Dendritic cell treated with granulocyte-macrophage colony-stimulating factor and Interleukin-4, amounts not matched to agents 40 ng/mL and 50 ng/mL, for 4 days (primary cell): ENCODE results near the gene B9D2.
"Not testable (repeated sequence)": the region's sequence is repeated elsewhere in the genome, so short reads cannot be mapped to it uniquely, and the experiment has no call there.

ENCODE experiments used
- H3K27ac Mint-ChIP-seq: one replicate; pipeline ENCODE4 v1.8.0; 2022; ENCODE audit warnings: mild to moderate bottlenecking, mixed read lengths
- H3K27me3 Mint-ChIP-seq: one replicate; pipeline ENCODE4 v1.8.0; 2022; ENCODE audit warnings: mild to moderate bottlenecking, mixed read lengths
- H3K36me3 Mint-ChIP-seq: one replicate; pipeline ENCODE4 v1.8.0; 2022; ENCODE audit warnings: low read depth, mixed read lengths
- H3K4me1 Mint-ChIP-seq: one replicate; pipeline ENCODE4 v1.8.0; 2022; ENCODE audit warnings: low read depth, mixed read lengths
- H3K4me3 Mint-ChIP-seq: one replicate; pipeline ENCODE4 v1.8.0; 2022; ENCODE audit warnings: mild to moderate bottlenecking, moderate library complexity, mixed read lengths
- H3K9me3 Mint-ChIP-seq: one replicate; pipeline ENCODE4 v1.8.0; 2022; ENCODE audit warnings: mixed read lengths
- intact Hi-C: fragments of 100-400 bp; cut with micrococcal nuclease; formaldehyde crosslinking; loops from one replicate; pipeline ENCODE4 v1.15.0; 2022

The B9D2 gene

GRCh38 chr19:41356984-41357739 is 6.8 kb downstream of the B9D2 start:
- H3K4me3 Mint-ChIP-seq, result peak overlapping the region; percentile 30
- intact Hi-C loops, result loop anchor here (10.0 kb wide), 1 partner anchor 68 kb away; the partner anchor contains the start of gene B3GNT8
- no peaks in the 10 kb centered on the region for H3K27me3 Mint-ChIP-seq
- peaks cover 41% of the 10 kb centered on the region for H3K36me3 Mint-ChIP-seq
- peaks cover 51% of the 10 kb centered on the region for H3K4me1 Mint-ChIP-seq
- H3K9me3 Mint-ChIP-seq, result no peaks in the 10 kb centered on the region
- peak overlapping the region; percentile 86 for H3K27ac Mint-ChIP-seq

GRCh38 chr19:41355802-41356201 is 8.1 kb downstream of the B9D2 start:
- Mint-ChIP-seq H3K9me3 (no peaks in the 10 kb centered on the region), H3K36me3 (peaks cover 53% of the 10 kb centered on the region), H3K27ac (peak overlapping the region; percentile 55), H3K27me3 (no peaks in the 10 kb centered on the region), H3K4me3 (no peak overlapping the region), H3K4me1 (peaks cover 55% of the 10 kb centered on the region)
- intact Hi-C loops, result loop anchor here (10.0 kb wide), 1 partner anchor 69 kb away; the partner anchor contains the start of gene B3GNT8

GRCh38 chr19:41355035-41355434 is 8.9 kb downstream of the B9D2 start:
- intact Hi-C loops, result loop anchor here (10.0 kb wide), 1 partner anchor 70 kb away; the partner anchor contains the start of gene B3GNT8
- Mint-ChIP-seq H3K4me3 (no peak overlapping the region), H3K36me3 (peaks cover 57% of the 10 kb centered on the region), H3K27me3 (no peaks in the 10 kb centered on the region), H3K27ac (peak overlapping the region; percentile 55), H3K4me1 (peaks cover 59% of the 10 kb centered on the region), H3K9me3 (no peaks in the 10 kb centered on the region)

- Mint-ChIP-seq H3K4me1 (peaks cover 60% of the 10 kb centered on the region), H3K9me3 (no peaks in the 10 kb centered on the region)
- intact Hi-C loops, result loop anchor here (5.0 to 10.0 kb wide), 2 partner anchors 42 to 70 kb away; partner anchors contain the start of genes B3GNT8 and CCDC97
Measured at GRCh38 chr19:41354343-41354953, 9.5 kb downstream of the B9D2 start.

GRCh38 chr19:41353466-41354342 is 10.2 kb downstream of the B9D2 start, which contains the start of gene TGFB1:
Gene TGFB1, minus strand, starts transcription at chr19:41353922. Its CDS starts 878 bp downstream, at chr19:41353044.
- peaks cover 68% of the 10 kb centered on the region for H3K4me1 Mint-ChIP-seq
- no peaks in the 10 kb centered on the region for H3K9me3 Mint-ChIP-seq
- H3K36me3 Mint-ChIP-seq, result peaks cover 65% of the 10 kb centered on the region
- H3K4me3 Mint-ChIP-seq, result peak within 1 kb of the TSS; percentile 100
- H3K27me3 Mint-ChIP-seq, result no peaks in the 10 kb centered on the region
- intact Hi-C loops, result loop anchor here (1.0 to 10.0 kb wide), 3 partner anchors 24 to 71 kb away; partner anchors contain the start of genes B3GNT8 and CCDC97
- H3K27ac Mint-ChIP-seq, result peak within 1 kb of the TSS; percentile 88

More at GRCh38 chr19:41354343-41354953, 9.5 kb downstream of the B9D2 start:
- Mint-ChIP-seq H3K4me3 (peak overlapping the region; percentile 70), H3K36me3 (peaks cover 58% of the 10 kb centered on the region), H3K27me3 (no peaks in the 10 kb centered on the region), H3K27ac (peak overlapping the region; percentile 88)

GRCh38 chr19:41352609-41353465 is 11.1 kb downstream of the B9D2 start:
- intact Hi-C loops, result loop anchor here (1.0 to 10.0 kb wide), 3 partner anchors 24 to 72 kb away; partner anchors contain the start of genes B3GNT8 and CCDC97
- peaks cover 67% of the 10 kb centered on the region for H3K4me1 Mint-ChIP-seq
- H3K27ac Mint-ChIP-seq, result peak overlapping the region; percentile 88
- no peaks in the 10 kb centered on the region for H3K27me3 Mint-ChIP-seq
- no peaks in the 10 kb centered on the region for H3K9me3 Mint-ChIP-seq
- peaks cover 74% of the 10 kb centered on the region for H3K36me3 Mint-ChIP-seq
- peak overlapping the region; percentile 100 for H3K4me3 Mint-ChIP-seq

GRCh38 chr19:41352279-41352608 is 11.7 kb downstream of the B9D2 start:
- Mint-ChIP-seq H3K9me3 (no peaks in the 10 kb centered on the region), H3K4me1 (peaks cover 61% of the 10 kb centered on the region), H3K27ac (peak overlapping the region; percentile 88), H3K27me3 (no peaks in the 10 kb centered on the region), H3K4me3 (peak overlapping the region; percentile 100), H3K36me3 (peaks cover 80% of the 10 kb centered on the region)
- intact Hi-C loops, result loop anchor here (5.0 to 10.0 kb wide), 2 partner anchors 40 to 73 kb away; partner anchors contain the start of genes B3GNT8 and CCDC97

- peak overlapping the region; percentile 88 for H3K27ac Mint-ChIP-seq
- intact Hi-C loops, result loop anchor here (1.0 to 10.0 kb wide), 3 partner anchors 39 to 73 kb away; partner anchors contain the start of genes B3GNT8, BCKDHA, CCDC97 and EXOSC5
- H3K36me3 Mint-ChIP-seq, result peaks cover 80% of the 10 kb centered on the region
- H3K4me3 Mint-ChIP-seq, result peak overlapping the region; percentile 100
- H3K27me3 Mint-ChIP-seq, result no peaks in the 10 kb centered on the region
- peaks cover 54% of the 10 kb centered on the region for H3K4me1 Mint-ChIP-seq
- H3K9me3 Mint-ChIP-seq, result no peaks in the 10 kb centered on the region
Measured at GRCh38 chr19:41351339-41352245, 12.4 kb downstream of the B9D2 start.

- Mint-ChIP-seq H3K27me3 (no peaks in the 10 kb centered on the region), H3K4me3 (peak overlapping the region; percentile 100), H3K27ac (peak overlapping the region; percentile 88), H3K36me3 (peaks cover 82% of the 10 kb centered on the region), H3K9me3 (no peaks in the 10 kb centered on the region), H3K4me1 (peaks cover 47% of the 10 kb centered on the region)
- intact Hi-C loops, result loop anchor here (1.0 to 10.0 kb wide), 3 partner anchors 39 to 74 kb away; partner anchors contain the start of genes B3GNT8, BCKDHA, CCDC97 and EXOSC5
Measured at GRCh38 chr19:41350735-41351338, 13.1 kb downstream of the B9D2 start.

- H3K27ac Mint-ChIP-seq, H3K27me3 Mint-ChIP-seq, H3K4me3 Mint-ChIP-seq, H3K9me3 Mint-ChIP-seq, intact Hi-C loops: not testable (repeated sequence)
- peaks cover 98% of the 10 kb centered on the region for H3K36me3 Mint-ChIP-seq
- peaks cover 60% of the 10 kb centered on the region for H3K4me1 Mint-ChIP-seq
Measured at GRCh38 chr19:41346916-41347315, 17.0 kb downstream of the B9D2 start.

GRCh38 chr19:41344162-41344561 is 19.8 kb downstream of the B9D2 start:
- peaks cover 53% of the 10 kb centered on the region for H3K4me1 Mint-ChIP-seq
- H3K27me3 Mint-ChIP-seq, result no peaks in the 10 kb centered on the region
- no peaks in the 10 kb centered on the region for H3K9me3 Mint-ChIP-seq
- H3K27ac Mint-ChIP-seq, result no peak overlapping the region
- no peak overlapping the region for H3K4me3 Mint-ChIP-seq
- H3K36me3 Mint-ChIP-seq, result peaks cover 100% of the 10 kb centered on the region
- intact Hi-C loops, result no loop called here
